ENCODE measurements around the gene IRGC. TPM values are rescaled to one million over a fixed set of nuclear protein-coding genes. Genes with fewer than 3 reads are reported as not detected.

The IRGC gene
- total and polyA plus RNA-seq, 2 experiments from 2014 or later, result not detected

GRCh38 chr19:43684326-43684725 lies 31.6 kb upstream of the IRGC start:
- Histone ChIP-seq H3K27me3 (no peaks in the 10 kb centered on the region), H3K4me1 (ENCODE audit: low read depth) (no peaks in the 10 kb centered on the region), H3K9me3 (ENCODE audit: low read depth) (no peaks in the 10 kb centered on the region), H3K27ac (no peak overlapping the region), H3K4me3 (no peak overlapping the region), H3K36me3 (no peaks in the 10 kb centered on the region)
- TF ChIP-seq CTCF (IDR thresholded peaks at IDR 0.05; ENCODE audit: low read depth, low read length), result no peak
- no peak for DNase-seq (ENCODE audit: low read depth in 1 of 2, low spot score in 1 of 2)

DNA sequence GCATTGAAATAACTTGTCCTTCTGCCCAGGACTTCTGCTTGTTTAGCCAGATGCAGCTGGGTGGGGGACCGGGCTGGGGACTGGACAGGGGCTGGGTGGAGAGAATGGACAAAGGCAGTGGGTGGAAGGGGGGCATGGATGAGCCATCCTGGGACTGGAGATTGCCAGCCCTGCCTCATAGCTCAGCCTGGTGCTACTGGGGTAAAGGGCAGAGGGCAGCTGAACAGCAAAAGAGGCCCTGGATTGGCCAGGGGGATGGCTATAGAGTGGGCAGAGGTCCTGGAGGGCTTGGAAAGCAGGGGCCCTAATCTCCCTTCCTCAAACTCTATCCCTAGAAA lies 28.2 kb upstream of the IRGC start:
- no peak for DNase-seq (ENCODE audit: low read depth in 1 of 2, low spot score in 1 of 2)
- Histone ChIP-seq H3K9me3 (ENCODE audit: low read depth) (no peaks in the 10 kb centered on the region), H3K36me3 (no peaks in the 10 kb centered on the region), H3K4me1 (ENCODE audit: low read depth) (no peaks in the 10 kb centered on the region), H3K27ac (no peak overlapping the region), H3K4me3 (no peak overlapping the region), H3K27me3 (no peaks in the 10 kb centered on the region)
- no peak for TF ChIP-seq CTCF (IDR thresholded peaks at IDR 0.05; ENCODE audit: low read depth, low read length)

DNA sequence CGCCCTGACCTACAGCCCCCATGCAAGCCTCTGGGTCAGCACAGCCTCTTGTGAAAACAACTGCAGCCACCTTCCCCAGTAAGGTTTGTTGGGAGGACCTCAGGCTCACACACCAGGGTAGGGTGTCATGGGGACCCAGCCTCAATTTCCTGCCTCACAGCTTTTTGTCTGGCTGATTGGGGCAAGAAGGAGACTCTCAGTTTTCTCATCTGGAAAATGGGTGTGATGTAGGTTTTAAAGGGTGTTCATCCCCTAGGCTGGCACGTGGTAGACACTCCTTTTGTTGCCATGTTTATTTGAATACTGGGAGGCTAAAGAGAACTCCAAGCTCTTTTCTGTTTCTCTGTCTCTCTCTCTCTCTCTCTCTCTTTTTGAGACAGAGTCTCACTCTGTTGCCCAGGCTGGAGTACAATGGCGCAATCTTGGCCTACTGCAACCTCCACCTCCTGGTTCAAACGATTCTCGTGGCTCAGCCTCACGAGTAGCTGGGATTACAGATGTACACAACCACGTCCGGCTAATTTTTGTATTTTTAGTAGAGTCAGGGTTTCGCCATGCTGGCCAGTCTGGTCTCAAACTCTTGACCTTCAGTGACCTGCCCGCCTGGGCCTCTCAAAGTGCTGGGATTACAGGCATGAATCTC lies 27.7 kb upstream of the IRGC start:
- no peak for TF ChIP-seq CTCF (IDR thresholded peaks at IDR 0.05; ENCODE audit: low read depth, low read length)
- Histone ChIP-seq H3K4me3 (no peak overlapping the region), H3K27me3 (no peaks in the 10 kb centered on the region), H3K4me1 (ENCODE audit: low read depth) (no peaks in the 10 kb centered on the region), H3K9me3 (ENCODE audit: low read depth) (no peaks in the 10 kb centered on the region), H3K27ac (no peak overlapping the region), H3K36me3 (no peaks in the 10 kb centered on the region)
- no peak for DNase-seq (ENCODE audit: low read depth in 1 of 2, low spot score in 1 of 2)

DNA sequence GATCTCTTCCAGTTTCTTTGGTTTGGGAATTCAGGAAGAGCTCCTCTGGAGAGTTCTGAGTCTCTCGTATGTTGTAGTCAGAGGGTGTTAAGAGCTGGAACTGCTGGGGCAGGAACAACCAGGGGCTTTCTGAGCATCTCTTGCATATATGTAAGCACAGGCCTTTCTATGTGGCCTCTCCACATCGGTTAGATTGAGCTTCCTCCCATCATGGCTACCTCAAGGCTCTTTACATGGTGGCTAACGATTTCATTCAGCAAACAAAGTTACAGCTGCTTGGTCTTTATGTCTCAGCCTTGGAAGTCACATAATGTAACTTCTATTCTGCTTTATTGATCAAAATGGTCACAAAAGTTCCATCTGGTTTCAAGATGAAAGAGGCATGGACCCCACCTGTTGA lies 25.4 kb upstream of the IRGC start:
- no peaks in the 10 kb centered on the region for H3K9me3 ChIP-seq (ENCODE audit: low read depth)
- H3K27ac ChIP-seq, result no peak overlapping the region
- TF ChIP-seq CTCF (IDR thresholded peaks at IDR 0.05; ENCODE audit: low read depth, low read length), result no peak
- H3K4me1 ChIP-seq (ENCODE audit: low read depth), result no peaks in the 10 kb centered on the region
- DNase-seq (ENCODE audit: low read depth in 1 of 2, low spot score in 1 of 2), result no peak
- H3K27me3 ChIP-seq, result no peaks in the 10 kb centered on the region
- no peak overlapping the region for H3K4me3 ChIP-seq
- no peaks in the 10 kb centered on the region for H3K36me3 ChIP-seq

GRCh38 chr19:43690890-43691289 lies 25.0 kb upstream of the IRGC start:
- Histone ChIP-seq H3K4me1 (ENCODE audit: low read depth) (no peaks in the 10 kb centered on the region), H3K36me3 (no peaks in the 10 kb centered on the region), H3K4me3 (no peak overlapping the region), H3K27me3 (no peaks in the 10 kb centered on the region), H3K9me3 (ENCODE audit: low read depth) (no peaks in the 10 kb centered on the region), H3K27ac (no peak overlapping the region)
- TF ChIP-seq CTCF (IDR thresholded peaks at IDR 0.05; ENCODE audit: low read depth, low read length), result no peak
- DNase-seq (ENCODE audit: low read depth in 1 of 2, low spot score in 1 of 2), result no peak

GRCh38 chr19:43691755-43692154 lies 24.1 kb upstream of the IRGC start:
- no peak for DNase-seq (ENCODE audit: low read depth in 1 of 2, low spot score in 1 of 2)
- Histone ChIP-seq H3K36me3 (no peaks in the 10 kb centered on the region), H3K4me1 (ENCODE audit: low read depth) (no peaks in the 10 kb centered on the region), H3K9me3 (ENCODE audit: low read depth) (no peaks in the 10 kb centered on the region), H3K27me3 (no peaks in the 10 kb centered on the region), H3K4me3 (no peak overlapping the region), H3K27ac (no peak overlapping the region)
- TF ChIP-seq CTCF (IDR thresholded peaks at IDR 0.05; ENCODE audit: low read depth, low read length), result no peak

Measured in cardiac muscle cell (in vitro differentiated cells and primary cell).